Lung (tissue), 12 donors: ENCODE measurements around the gene PRR14L. TPM values are rescaled to one million over a fixed set of nuclear protein-coding genes. Genes with fewer than 3 reads are reported as not detected.

Experiments
- ATAC-seq: fragments of 200-7000 bp; cut with Tn5 transposase; one replicate; pipeline ENCODE4 v1.9.1; 2020; ENCODE audit warnings: moderate number of reproducible peaks; ENCODE audit not compliant: insufficient read depth, low FRiP score
- DNase-seq, 3 donors: peaks; one replicate each; pipeline ENCODE4 v3.0.0-alpha.2; 2013 to 2017
- H3K27ac ChIP-seq, 2 donors: one replicate each; pipeline ENCODE4 v1.5.1; 2013; ENCODE audit warnings: mild to moderate bottlenecking in 2 of 2, moderate library complexity in 2 of 2, control low read depth in 1 of 2, inconsistent platforms in 1 of 2, low read depth in 1 of 2, low read length in 1 of 2
- H3K27me3 ChIP-seq, 3 donors: one replicate each; pipeline ENCODE4 v1.5.1; 2013; ENCODE audit warnings: low read length in 2 of 3; ENCODE audit not compliant: control insufficient read depth in 3 of 3, insufficient read depth in 3 of 3
- H3K36me3 ChIP-seq, 4 donors: one replicate each; pipeline ENCODE4 v1.5.1; 2013; ENCODE audit warnings: low read length in 4 of 4, mild to moderate bottlenecking in 1 of 4, moderate library complexity in 1 of 4; ENCODE audit not compliant: control insufficient read depth in 4 of 4, insufficient read depth in 4 of 4
- H3K4me1 ChIP-seq, 5 donors: one replicate each; pipeline ENCODE4 v1.5.1; 2013; ENCODE audit warnings: low read length in 5 of 5, mild to moderate bottlenecking in 2 of 5, moderate library complexity in 1 of 5; ENCODE audit not compliant: control insufficient read depth in 5 of 5, insufficient read depth in 5 of 5
- H3K4me3 ChIP-seq: one replicate; pipeline ENCODE4 v1.5.1; 2013; ENCODE audit warnings: mild to moderate bottlenecking, control low read depth, moderate library complexity
- H3K9ac ChIP-seq, 2 donors: one replicate each; pipeline ENCODE4 v1.5.1; 2013; ENCODE audit warnings: low read length in 2 of 2, control low read depth in 1 of 2; ENCODE audit not compliant: insufficient read depth in 1 of 2
- H3K9me3 ChIP-seq, 4 donors: one replicate each; pipeline ENCODE4 v1.5.1; 2013; ENCODE audit warnings: low read length in 3 of 4, mild to moderate bottlenecking in 1 of 4, moderate library complexity in 1 of 4; ENCODE audit not compliant: control insufficient read depth in 4 of 4, insufficient read depth in 3 of 4
- CTCF ChIP-seq: IDR thresholded peaks from 2 replicates; pipeline ENCODE4 v1.5.1; 2012; ENCODE audit warnings: mild to moderate bottlenecking; ENCODE audit errors: control extremely low read depth, extremely low read depth
- WGBS, 2 donors: extraction: QIAGEN DNeasy Blood & Tissue Kit; methylation state at CpG; one replicate each; pipeline ENCODE4 v1.1.7; 2013; 5-methylcytosine and 5-hydroxymethylcytosine counted together
- polyA plus RNA-seq, 2 donors: library from polyadenylated mRNA; stranded (reverse); fragments of 200-250 nt; gene quantifications; one replicate each; pipeline ENCODE4 v1.2.1, GENCODE V29; 2013
- total RNA-seq, 2 donors: library from RNA; depleted of rRNA in 1 of 2; stranded (reverse); fragments of >200 nt in 1 of 2; gene quantifications; one replicate each; pipeline ENCODE4 v1.2.1, GENCODE V29; 2014 to 2021
- donor health status: control.
- donor health status: control.
- donor health status: Bipolar disorder and iron deficiency.
- donor health status: healthy.
- donor health status: DM: yes; HTN: yes; CAD: no.

The PRR14L gene
- total and polyA plus RNA-seq, 4 donors: 7.4 to 44.3 (median 23.4) TPM

- Histone ChIP-seq H3K36me3 (peaks cover 8 to 10% (median 9%) of the 10 kb centered on the region in 4 donors), H3K4me1 (peaks cover 0 to 12% (median 0%) of the 10 kb centered on the region in 5 donors), H3K9ac (no peak overlapping the region), H3K27me3 (no peaks in the 10 kb centered on the region), H3K27ac (no peak overlapping the region), H3K9me3 (no peaks in the 10 kb centered on the region), H3K4me3 (no peak overlapping the region)
- 87% methylated on average over 5 of the region's 5 CpGs for WGBS, 2 donors
- TF ChIP-seq CTCF: no peak
- no peak for ATAC-seq
- no peak for DNase-seq
These were observed 12.0 kb downstream of the PRR14L start for GRCh38 chr22:31737932-31738331.

GRCh38 chr22:31736458-31736857 is 13.5 kb downstream of the PRR14L start:
- Histone ChIP-seq H3K27ac (no peak overlapping the region), H3K27me3 (no peaks in the 10 kb centered on the region), H3K9me3 (no peaks in the 10 kb centered on the region), H3K4me3 (no peak overlapping the region), H3K36me3 (peaks cover 5 to 9% (median 8%) of the 10 kb centered on the region in 4 donors), H3K4me1 (peaks cover 0 to 12% (median 0%) of the 10 kb centered on the region in 5 donors), H3K9ac (no peak overlapping the region)
- ATAC-seq (no peak), DNase-seq (no peak)
- 98 to 100% methylated on average over 2 of the region's 2 CpGs for WGBS, 2 donors
- no peak for TF ChIP-seq CTCF

- Histone ChIP-seq H3K27me3 (no peaks in the 10 kb centered on the region), H3K4me1 (peaks cover 0 to 11% (median 0%) of the 10 kb centered on the region in 5 donors), H3K4me3 (no peak overlapping the region), H3K27ac (no peak overlapping the region), H3K9me3 (no peaks in the 10 kb centered on the region), H3K36me3 (peaks cover 5 to 9% (median 7%) of the 10 kb centered on the region in 4 donors), H3K9ac (no peak overlapping the region)
- ATAC-seq: no peak
- no peak for TF ChIP-seq CTCF
- WGBS, 2 donors: 71 to 96% methylated on average over 1 of the region's 1 CpG
- DNase-seq: no peak
These were observed 15.4 kb downstream of the PRR14L start for GRCh38 chr22:31734512-31734911.

GRCh38 chr22:31733580-31734079 is 16.3 kb downstream of the PRR14L start:
- ATAC-seq: no peak

More at GRCh38 chr22:31733580-31734079, 16.3 kb downstream of the PRR14L start:
- Histone ChIP-seq H3K4me3 (no peak overlapping the region), H3K9me3 (no peaks in the 10 kb centered on the region), H3K36me3 (peaks cover 3 to 8% (median 6%) of the 10 kb centered on the region in 4 donors), H3K27me3 (no peaks in the 10 kb centered on the region), H3K27ac (no peak overlapping the region), H3K9ac (no peak overlapping the region), H3K4me1 (peaks cover 0 to 7% (median 0%) of the 10 kb centered on the region in 5 donors)
- WGBS, 2 donors: 86 to 89% methylated on average over 7 of the region's 7 CpGs
- DNase-seq: no peak
- TF ChIP-seq CTCF: no peak
